Small intestine (tissue), 7 donors: ENCODE data around the gene ITGAD. TPM values are rescaled to one million over a fixed set of nuclear protein-coding genes. Genes with fewer than 3 reads are reported as not detected.

Experiments
- DNase-seq, 2 donors: peaks; one replicate each; pipeline versions ENCODE4 v3.0.0 to v3.0.0-alpha.2; 2013
- FAIRE-seq: peaks from 2 replicates; lab custom pipeline; 2012; peaks lifted over from hg19 to GRCh38; lab: Jason Lieb, UNC
- H3K27ac ChIP-seq, 3 donors: one replicate each; pipeline ENCODE4 v1.5.1; 2013; ENCODE audit warnings: low read length in 2 of 3, mild to moderate bottlenecking in 2 of 3, control low read depth in 1 of 3, inconsistent platforms in 1 of 3, low read depth in 1 of 3, moderate library complexity in 1 of 3
- H3K27me3 ChIP-seq, 3 donors: one replicate each; pipeline ENCODE4 v1.6.1; 2013; ENCODE audit warnings: low read length in 3 of 3, inconsistent platforms in 1 of 3; ENCODE audit not compliant: control insufficient read depth in 3 of 3, insufficient read depth in 3 of 3
- H3K36me3 ChIP-seq, 3 donors: one replicate each; pipeline ENCODE4 v1.6.1; 2013; ENCODE audit warnings: low read length in 3 of 3, inconsistent platforms in 1 of 3, low read depth in 1 of 3, mild to moderate bottlenecking in 1 of 3, moderate library complexity in 1 of 3; ENCODE audit not compliant: control insufficient read depth in 3 of 3, insufficient read depth in 2 of 3
- H3K4me1 ChIP-seq, 3 donors: one replicate each; pipeline ENCODE4 v1.6.1; 2013; ENCODE audit warnings: low read length in 2 of 3, inconsistent platforms in 1 of 3, low read depth in 1 of 3, mild to moderate bottlenecking in 1 of 3, moderate library complexity in 1 of 3; ENCODE audit not compliant: control insufficient read depth in 3 of 3, insufficient read depth in 2 of 3
- H3K4me3 ChIP-seq, 3 donors: one replicate each; pipeline ENCODE4 v1.5.1; 2013; ENCODE audit warnings: low read length in 3 of 3, control low read depth in 1 of 3, inconsistent platforms in 1 of 3, low read depth in 1 of 3, mild to moderate bottlenecking in 1 of 3, moderate library complexity in 1 of 3
- H3K9me3 ChIP-seq, 2 donors: one replicate each; pipeline ENCODE4 v1.6.1; 2013; ENCODE audit warnings: low read depth in 1 of 2, low read length in 1 of 2; ENCODE audit not compliant: control insufficient read depth in 2 of 2, insufficient read depth in 1 of 2
- WGBS, 3 donors: extraction: QIAGEN DNeasy Blood & Tissue Kit; methylation state at CpG; one replicate each; pipeline ENCODE4 v1.1.7; 2013; 5-methylcytosine and 5-hydroxymethylcytosine counted together
- polyA plus RNA-seq, 4 donors: library from polyadenylated mRNA; stranded (reverse) in 3 of 4; unstranded in 1 of 4; fragments of 200-250 nt in 3 of 4; fragments of 120-200 nt in 1 of 4; gene quantifications; one replicate each; pipeline versions ENCODE4 v1.2.1 to v1.2.3, GENCODE V29; 2013
- donor health status: healthy with polysubstance abuse.
- donor health status: control.
- donor health status: control.
- donor health status: Bipolar disorder and iron deficiency.
- donor health status: healthy.

The ITGAD gene
- polyA plus RNA-seq, 4 donors: 0.06 to 0.15 TPM; not detected in 2

DNA sequence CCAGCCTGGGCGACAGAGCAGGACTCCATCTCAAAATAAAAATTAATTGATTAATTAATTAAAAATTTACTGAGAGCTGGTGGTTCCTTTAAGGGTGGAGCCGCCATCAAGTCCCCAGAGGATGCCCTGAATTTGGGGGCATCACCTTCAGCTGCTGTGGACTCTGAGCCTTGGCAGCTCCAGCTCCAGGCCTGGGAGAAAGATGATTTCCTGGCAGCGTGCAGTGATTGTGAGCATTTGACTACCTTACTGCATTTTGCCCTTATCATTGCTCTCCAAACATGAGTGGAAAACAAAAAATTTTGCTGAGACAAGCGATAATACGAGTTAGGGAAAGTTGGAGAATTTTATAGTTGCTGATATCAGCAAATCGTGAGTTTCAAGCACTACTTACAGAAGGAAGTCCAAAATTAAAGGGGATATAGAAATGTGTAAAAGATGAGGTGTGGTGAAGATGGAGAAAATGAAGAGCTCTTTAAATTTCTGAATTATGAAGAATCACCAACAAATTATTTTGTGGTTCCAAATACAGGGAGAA, 2.6 kb upstream of the ITGAD start:
- Histone ChIP-seq H3K9me3 (no peaks in the 10 kb centered on the region), H3K27ac (no peak overlapping the region), H3K4me1 (peaks cover 0 to 5% (median 0%) of the 10 kb centered on the region in 3 donors), H3K27me3 (no peaks in the 10 kb centered on the region), H3K36me3 (no peaks in the 10 kb centered on the region), H3K4me3 (no peak overlapping the region)
- no peak for DNase-seq
- FAIRE-seq: no peak
- 52 to 64% (median 63%) methylated on average over 6 of the region's 6 CpGs for WGBS, 3 donors

DNA sequence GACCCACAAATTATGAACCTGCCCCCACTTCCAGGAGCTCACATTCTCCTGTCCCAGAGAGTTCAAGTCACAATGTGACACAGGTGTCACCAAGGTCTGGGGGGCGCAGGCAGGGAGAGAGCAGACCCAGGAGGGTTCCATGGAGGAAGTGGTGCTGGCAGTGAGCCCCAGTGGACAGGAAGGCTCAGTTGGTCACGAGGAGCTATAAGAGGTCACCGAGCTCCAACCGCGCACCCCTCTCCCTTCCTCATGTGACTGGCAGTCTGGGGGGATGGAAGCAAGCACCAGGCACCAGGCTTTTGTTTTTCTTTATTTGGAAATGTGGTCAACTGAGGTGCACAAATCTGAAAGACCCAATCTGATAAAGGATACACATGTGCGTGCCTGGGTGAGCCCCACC, 2.5 kb downstream of the ITGAD start:
- Histone ChIP-seq H3K4me1 (no peaks in the 10 kb centered on the region), H3K4me3 (no peak overlapping the region), H3K36me3 (no peaks in the 10 kb centered on the region), H3K27me3 (no peaks in the 10 kb centered on the region), H3K27ac (no peak overlapping the region), H3K9me3 (no peaks in the 10 kb centered on the region)
- WGBS, 3 donors: 54 to 78% (median 64%) methylated on average over 6 of the region's 6 CpGs
- DNase-seq: no peak
- FAIRE-seq: no peak

DNA sequence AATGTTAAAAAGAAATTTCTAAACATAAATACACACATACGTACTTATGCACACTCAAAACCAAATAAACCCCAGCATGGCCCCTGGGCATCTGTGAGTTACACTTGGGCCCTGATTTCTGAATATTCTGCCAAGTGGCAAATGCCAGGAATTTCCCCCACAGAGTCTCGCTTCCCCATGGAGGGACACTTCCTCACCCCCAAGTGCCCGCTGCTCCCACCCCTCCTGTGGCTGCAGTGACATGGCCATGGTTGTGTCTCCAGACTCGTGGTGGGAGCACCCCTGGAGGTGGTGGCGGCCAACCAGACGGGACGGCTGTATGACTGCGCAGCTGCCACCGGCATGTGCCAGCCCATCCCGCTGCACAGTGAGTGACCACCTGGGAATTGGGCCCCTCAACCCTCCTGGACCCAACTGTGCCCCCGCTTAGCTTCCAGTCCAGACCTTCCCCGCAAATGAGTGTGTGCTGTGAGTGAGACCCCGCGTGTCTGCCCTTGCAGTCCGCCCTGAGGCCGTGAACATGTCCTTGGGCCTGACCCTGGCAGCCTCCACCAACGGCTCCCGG, 4.0 kb downstream of the ITGAD start:
- Histone ChIP-seq H3K27ac (no peak overlapping the region), H3K4me1 (no peaks in the 10 kb centered on the region), H3K27me3 (no peaks in the 10 kb centered on the region), H3K4me3 (no peak overlapping the region), H3K9me3 (no peaks in the 10 kb centered on the region), H3K36me3 (no peaks in the 10 kb centered on the region)
- FAIRE-seq (no peak), DNase-seq (no peak)
- WGBS, 3 donors: 83 to 92% (median 90%) methylated on average over 17 to 18 of the region's 18 CpGs

DNA sequence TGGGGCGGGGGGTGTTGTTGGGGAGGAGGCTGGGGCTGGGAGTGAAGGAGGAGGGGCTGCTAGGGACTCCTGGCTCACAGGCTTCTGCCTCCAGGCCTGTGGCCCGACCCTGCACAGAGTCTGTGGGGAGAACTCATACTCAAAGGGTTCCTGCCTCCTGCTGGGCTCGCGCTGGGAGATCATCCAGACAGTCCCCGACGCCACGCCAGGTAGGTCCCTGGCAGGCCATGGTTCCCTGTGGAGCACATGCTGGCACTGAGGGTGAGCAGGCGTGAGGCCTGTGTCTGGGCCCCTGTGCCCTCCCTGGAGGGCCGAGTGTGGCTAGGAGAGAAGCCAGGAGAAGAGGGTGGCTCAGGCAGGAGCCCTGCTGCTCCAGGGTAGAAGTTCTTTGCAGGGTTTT, 4.6 kb downstream of the ITGAD start:
- H3K27me3 ChIP-seq: no peaks in the 10 kb centered on the region
- 84 to 91% (median 84%) methylated on average over 9 of the region's 9 CpGs for WGBS, 3 donors
- no peaks in the 10 kb centered on the region for H3K36me3 ChIP-seq
- no peaks in the 10 kb centered on the region for H3K9me3 ChIP-seq
- no peak overlapping the region for H3K27ac ChIP-seq
- H3K4me1 ChIP-seq: no peaks in the 10 kb centered on the region
- FAIRE-seq (no peak), DNase-seq (no peak)
- no peak overlapping the region for H3K4me3 ChIP-seq

DNA sequence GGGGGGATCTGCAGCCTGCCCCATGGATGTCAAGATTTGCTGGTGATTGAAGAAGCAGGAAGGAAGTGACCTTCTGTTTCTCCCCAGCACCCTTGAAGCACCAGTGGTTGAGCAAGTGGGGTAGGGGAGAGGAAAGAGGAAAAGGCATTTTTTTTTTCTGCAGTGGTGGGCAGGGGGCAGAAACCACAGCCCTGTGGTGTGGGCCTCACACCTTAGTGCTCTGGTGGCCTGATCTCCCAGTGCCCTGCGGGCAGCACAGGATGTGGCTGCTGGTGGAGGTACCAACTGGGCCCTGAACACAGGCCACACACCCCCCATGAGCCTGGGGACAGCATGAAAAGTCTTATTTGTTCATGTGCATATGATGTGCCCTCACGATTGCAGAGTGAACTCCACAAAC, 7.1 kb downstream of the ITGAD start:
- DNase-seq: no peak
- no peak for FAIRE-seq
- H3K36me3 ChIP-seq: no peaks in the 10 kb centered on the region
- H3K4me1 ChIP-seq: no peaks in the 10 kb centered on the region
- H3K9me3 ChIP-seq: no peaks in the 10 kb centered on the region
- no peak overlapping the region for H3K4me3 ChIP-seq
- 58 to 74% (median 70%) methylated on average over 2 of the region's 2 CpGs for WGBS, 3 donors
- H3K27me3 ChIP-seq: no peaks in the 10 kb centered on the region
- no peak overlapping the region for H3K27ac ChIP-seq

DNA sequence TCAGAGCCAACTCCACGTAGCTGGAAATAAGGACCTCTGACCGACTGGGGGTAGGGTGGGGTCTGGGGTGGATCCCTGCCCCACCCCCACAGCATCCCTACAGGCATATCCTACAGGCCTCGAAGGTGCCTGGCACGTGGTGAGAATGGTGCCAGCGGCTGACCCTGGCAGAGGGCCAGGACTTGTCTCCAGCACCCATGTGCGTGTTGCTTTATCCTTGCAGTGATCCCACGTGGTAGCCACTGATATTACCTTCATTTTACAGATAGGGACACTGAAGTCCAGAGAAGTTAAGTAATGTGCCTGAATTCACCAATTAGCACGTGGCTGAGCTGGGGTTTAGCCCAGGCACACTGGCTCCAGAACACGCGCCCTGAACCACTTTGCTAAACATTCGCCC, 8.3 kb downstream of the ITGAD start:
- WGBS, 3 donors: 67 to 78% (median 72%) methylated on average over 11 of the region's 11 CpGs
- H3K9me3 ChIP-seq: no peaks in the 10 kb centered on the region
- FAIRE-seq: no peak

DNA sequence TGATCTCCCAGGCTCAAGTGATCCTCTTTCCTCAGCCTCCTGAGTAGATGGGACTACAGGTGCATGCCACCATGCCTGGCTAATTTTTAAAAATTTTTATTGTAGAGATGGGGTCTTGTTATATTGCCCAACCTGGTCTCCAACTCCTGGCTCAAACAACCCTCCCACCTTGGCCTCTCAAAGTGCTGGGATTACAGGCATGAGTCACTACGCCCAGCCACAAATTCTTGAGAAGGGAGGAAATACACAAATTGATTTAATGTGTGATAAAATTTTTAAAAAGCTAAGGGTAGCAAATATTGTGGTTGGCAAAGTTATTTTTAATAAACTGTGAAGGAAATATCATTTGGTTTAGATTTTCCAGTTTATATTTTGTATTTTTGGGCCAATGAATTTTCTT, 9.6 kb downstream of the ITGAD start:
- WGBS, 3 donors: 88 to 90% (median 89%) methylated on average over 1 of the region's 1 CpG
- Histone ChIP-seq H3K4me1 (no peaks in the 10 kb centered on the region), H3K27me3 (no peaks in the 10 kb centered on the region), H3K4me3 (no peak overlapping the region), H3K36me3 (no peaks in the 10 kb centered on the region), H3K9me3 (no peaks in the 10 kb centered on the region), H3K27ac (no peak overlapping the region)
- FAIRE-seq: no peak
- no peak for DNase-seq

More for the DNA sequence above, 8.3 kb downstream of the ITGAD start:
- H3K36me3 ChIP-seq: no peaks in the 10 kb centered on the region
- no peaks in the 10 kb centered on the region for H3K27me3 ChIP-seq
- H3K4me1 ChIP-seq: no peaks in the 10 kb centered on the region
- H3K27ac ChIP-seq: no peak overlapping the region
- H3K4me3 ChIP-seq: no peak overlapping the region
- no peak for DNase-seq

DNA sequence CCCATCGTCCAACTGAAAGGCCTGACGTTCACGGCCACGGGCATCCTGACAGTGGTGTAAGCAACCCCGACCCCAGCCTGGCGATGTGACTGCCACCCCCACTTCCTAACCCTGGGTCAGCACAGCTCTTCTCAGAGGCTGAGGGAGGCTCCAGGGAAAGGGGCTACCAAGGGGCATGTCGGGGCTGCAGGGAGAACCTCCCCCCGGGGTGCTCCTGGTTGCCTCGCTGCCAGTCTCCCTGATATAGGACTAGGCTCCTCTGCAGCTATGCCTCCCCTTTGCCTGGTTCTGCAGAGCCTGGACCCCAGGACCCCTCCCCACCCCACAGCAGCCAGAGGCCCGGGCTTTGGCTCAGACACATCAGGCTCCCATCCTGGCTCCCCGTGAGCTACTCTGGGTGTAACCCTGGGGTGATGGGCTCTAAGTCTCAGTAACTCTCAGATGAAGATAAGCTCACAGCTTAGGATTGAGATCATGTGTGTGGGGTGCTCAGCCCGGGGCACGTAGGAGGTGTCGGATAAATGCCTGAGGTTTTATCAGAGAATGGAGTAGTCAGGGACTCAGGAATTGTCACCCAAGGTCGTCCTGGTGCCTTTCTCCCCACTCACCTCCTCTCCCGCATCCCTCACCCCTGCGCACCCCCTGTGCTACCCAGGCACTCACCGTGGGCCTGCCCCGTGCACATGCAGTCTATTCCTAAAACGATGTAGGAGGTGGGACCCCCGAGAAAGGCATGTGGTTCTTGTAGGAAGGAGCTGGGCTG, 10.6 kb downstream of the ITGAD start:
- FAIRE-seq: no peak
- Histone ChIP-seq H3K27ac (no peak overlapping the region), H3K4me1 (no peaks in the 10 kb centered on the region), H3K36me3 (no peaks in the 10 kb centered on the region), H3K27me3 (no peaks in the 10 kb centered on the region), H3K9me3 (no peaks in the 10 kb centered on the region), H3K4me3 (no peak overlapping the region)
- 83 to 86% (median 83%) methylated on average over 19 to 21 of the region's 21 CpGs for WGBS, 3 donors
- DNase-seq: no peak
